HG02840 (cell line): Measurements from ENCODE around the gene TRIM31.

Experiments used
- ATAC-seq: cut with Tn5 transposase; IDR thresholded peaks from one replicate; pipeline ENCODE4 v1.9.1; 2021; ENCODE audit warnings: mild to moderate bottlenecking, moderate library complexity, moderate number of reproducible peaks; ENCODE audit not compliant: unreplicated experiment, low FRiP score

The TRIM31 gene

GRCh38 chr6:30113003-30113759 is at the start of gene TRIM31:
Gene TRIM31, minus strand, starts transcription at chr6:30113090. Its CDS starts 285 bp downstream, at chr6:30112805.
- ATAC-seq: no peak

- ATAC-seq: no peak
These were observed 49.6 kb upstream of the TRIM31 start for GRCh38 chr6:30162265-30163089.

GRCh38 chr6:30160785-30161531 is 48.1 kb upstream of the TRIM31 start, which contains the start of gene TRIM10:
Gene TRIM10, minus strand, starts transcription at chr6:30161211. Its CDS starts 353 bp downstream, at chr6:30160858.
- ATAC-seq: no peak

DNA sequence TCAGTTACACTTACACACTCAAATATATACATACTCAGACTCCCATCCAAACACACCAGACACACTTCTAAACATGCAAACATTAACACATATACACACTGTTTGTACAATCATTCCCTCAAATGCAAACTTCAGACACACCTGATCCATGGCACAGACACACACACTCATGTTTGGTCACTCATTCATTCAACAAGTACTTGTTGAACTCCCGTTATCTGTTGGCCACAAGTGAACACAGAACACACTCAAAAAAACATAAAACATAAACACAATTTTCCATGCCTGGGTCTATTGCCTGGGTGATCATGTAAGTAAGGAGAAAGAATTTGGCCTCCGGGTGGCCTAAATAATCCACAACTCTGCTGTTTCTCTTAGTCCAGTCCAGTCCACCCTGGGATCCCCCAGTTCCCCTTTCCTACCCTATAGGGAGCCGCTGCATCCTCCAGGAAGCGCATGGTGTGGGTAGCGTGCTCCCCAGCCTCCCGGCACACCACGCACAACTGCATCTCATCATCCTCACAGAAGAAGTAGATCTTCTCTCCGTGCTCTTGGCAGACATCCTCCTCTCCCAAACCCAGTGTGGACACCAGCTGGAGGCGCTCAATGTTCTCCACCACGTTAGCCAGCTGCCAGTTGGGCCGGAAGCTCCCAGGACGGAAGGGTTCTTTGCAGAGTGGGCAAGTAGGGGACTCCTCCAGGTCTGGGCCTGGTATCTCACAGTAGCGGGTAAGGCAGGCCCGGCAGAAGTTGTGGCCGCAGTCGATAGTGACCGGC is 47.3 kb upstream of the TRIM31 start:
- ATAC-seq: no peak

GRCh38 chr6:30158475-30159040 is 45.7 kb upstream of the TRIM31 start:
- ATAC-seq: no peak

GRCh38 chr6:30157999-30158398 is 45.1 kb upstream of the TRIM31 start:
- no peak for ATAC-seq

DNA sequence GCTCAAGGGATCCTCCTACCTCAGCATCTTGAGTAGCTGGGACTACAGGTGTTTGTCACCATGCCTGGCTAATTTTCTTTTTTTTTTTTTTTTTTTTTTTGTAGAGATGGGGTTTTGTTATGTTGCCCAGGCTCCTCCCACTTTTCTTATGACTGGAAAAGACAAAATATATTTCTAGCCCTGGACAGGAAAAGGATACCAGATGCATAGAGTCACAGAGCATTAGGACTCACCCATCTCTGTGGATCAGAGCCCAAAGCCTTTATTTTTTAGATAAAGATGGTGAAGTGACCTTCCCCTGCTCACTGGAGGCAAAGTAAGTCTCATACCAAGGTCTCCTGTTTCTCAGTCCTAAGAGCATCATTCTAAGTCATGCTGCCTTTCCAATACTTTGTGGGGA is 44.7 kb upstream of the TRIM31 start:
- no peak for ATAC-seq

- ATAC-seq: no peak
These were observed 43.9 kb upstream of the TRIM31 start for GRCh38 chr6:30156774-30157173.

GRCh38 chr6:30156262-30156599 is 43.3 kb upstream of the TRIM31 start:
- no peak for ATAC-seq

- ATAC-seq: no peak
These were observed 42.8 kb upstream of the TRIM31 start for GRCh38 chr6:30155520-30156261.

GRCh38 chr6:30154709-30155519 is 42.0 kb upstream of the TRIM31 start:
- no peak for ATAC-seq

- no peak for ATAC-seq
These were observed 41.2 kb upstream of the TRIM31 start for GRCh38 chr6:30154061-30154460.

GRCh38 chr6:30152910-30153610 is 40.2 kb upstream of the TRIM31 start:
- ATAC-seq: no peak

DNA sequence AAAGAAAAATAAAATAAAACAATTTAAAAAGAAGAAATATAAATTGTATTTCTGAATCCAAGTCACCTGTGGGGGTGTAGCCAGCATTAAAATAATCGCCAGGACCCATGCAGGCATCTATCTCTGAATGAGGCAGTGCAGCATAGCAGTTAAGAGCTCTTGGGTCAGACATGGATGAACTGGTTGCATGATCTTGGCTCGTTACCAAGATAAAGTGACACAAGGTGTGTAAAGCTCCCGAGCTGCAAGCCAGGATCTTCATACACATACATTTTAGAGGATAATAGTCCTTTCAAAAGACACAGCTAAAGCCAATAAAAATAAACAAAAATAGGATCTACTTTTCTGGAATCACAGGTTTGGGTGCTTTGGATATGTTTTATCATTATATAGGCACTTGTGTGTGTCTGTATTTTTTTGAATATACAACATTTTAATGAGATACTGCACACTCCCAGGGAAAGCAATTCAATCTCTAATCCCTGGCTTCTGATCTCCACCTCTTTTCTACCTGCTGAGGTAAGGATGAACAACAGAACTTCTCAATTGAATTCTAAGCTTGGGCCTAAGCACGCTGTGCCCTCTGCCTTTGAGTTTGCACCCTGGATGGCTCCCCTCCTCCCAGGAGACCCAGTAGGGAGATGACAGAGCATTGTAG is 39.3 kb upstream of the TRIM31 start:
- ATAC-seq: no peak

- ATAC-seq: no peak
These were observed 38.7 kb upstream of the TRIM31 start for GRCh38 chr6:30151580-30151979.

GRCh38 chr6:30150671-30151395 is 37.9 kb upstream of the TRIM31 start:
- no peak for ATAC-seq
